HG03575 (cell line): ENCODE measurements around the gene IL17RE.
"Not testable (repeated sequence)": the region's sequence is repeated elsewhere in the genome, so short reads cannot be mapped to it uniquely, and the experiment has no call there.

Source experiments
- ATAC-seq: cut with Tn5 transposase; IDR thresholded peaks from one replicate; pipeline ENCODE4 v1.9.1; 2021; ENCODE audit not compliant: unreplicated experiment, insufficient number of reproducible peaks, low FRiP score; ENCODE audit errors: extremely low read depth

Gene IL17RE

DNA sequence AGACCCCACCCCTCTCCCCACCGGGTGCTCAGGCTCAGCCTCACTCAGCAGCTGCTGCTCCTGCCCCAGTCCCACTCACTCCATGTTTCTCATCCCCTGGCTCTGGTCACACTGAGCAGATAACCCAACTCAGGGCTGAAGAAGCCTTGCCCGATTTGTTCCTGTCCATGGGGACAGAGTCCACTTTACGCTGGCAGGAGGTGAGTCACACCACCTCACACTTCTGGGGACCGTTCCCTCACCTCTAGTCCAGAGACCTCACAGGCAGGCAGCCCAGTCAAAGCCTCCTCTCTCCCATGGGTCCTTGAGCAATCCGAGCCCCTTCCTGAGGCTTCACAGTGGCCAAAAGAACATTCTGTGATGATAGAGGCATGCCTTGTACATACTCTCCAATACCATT, 23.9 kb upstream of the IL17RE start:
- no peak for ATAC-seq

DNA sequence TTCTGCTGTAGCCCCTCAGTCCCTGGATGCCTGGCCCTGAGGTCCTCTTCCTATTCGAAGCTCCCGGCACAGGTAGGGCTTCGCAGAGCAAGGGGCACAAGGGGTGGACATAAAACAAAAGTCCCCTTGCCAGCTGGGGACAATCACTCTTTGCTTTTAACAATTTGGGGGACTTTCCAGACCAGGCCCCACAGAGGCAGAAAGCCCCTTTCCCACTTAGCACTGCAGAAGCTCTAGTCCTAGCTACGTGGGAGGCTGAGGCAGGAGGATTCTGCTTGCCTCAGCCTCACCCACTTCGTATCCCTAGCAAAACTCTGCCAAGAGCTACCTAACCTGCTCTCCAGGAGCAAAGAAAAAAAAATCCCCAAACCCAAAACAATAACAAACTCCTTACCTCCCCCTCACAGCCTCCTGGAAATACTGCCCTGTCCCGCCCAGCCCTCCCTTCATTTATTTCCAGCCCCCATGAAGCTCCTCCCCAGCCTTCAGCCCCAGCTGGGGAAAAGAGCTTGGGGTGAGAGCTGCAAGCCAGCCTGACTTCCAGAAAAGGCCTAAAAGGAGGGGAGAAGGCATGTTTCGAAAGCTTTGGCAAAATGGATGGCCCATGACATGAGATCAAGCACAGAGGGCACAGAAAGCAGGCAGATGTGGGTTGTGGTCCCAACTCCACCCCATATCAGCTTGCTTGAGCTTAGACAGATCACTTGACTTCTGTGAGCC, 22.7 kb upstream of the IL17RE start, which contains the start of gene CIDEC:
Gene CIDEC, minus strand, starts transcription at position 424 of the 720 bp plus-strand sequence. CDS start 1,767 bp downstream, outside the sequence.
- no peak for ATAC-seq

DNA sequence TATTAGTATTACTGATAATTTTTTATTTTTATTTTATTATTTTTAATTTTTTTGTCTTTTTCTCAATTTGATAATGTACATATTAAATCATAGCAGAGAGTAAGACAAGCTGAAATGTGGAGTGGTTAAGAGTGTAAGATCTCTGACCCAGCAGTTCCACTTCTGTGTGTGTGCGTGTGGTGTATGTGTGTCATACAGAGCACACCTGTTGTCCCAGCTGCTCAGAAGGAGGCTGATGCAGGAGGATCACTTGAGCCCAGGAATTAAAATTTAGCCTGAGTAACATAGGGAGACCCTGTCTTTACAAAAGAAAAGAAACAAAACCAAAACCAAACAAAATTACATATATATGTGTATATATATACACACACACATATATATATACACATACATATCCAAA, 21.2 kb upstream of the IL17RE start:
- ATAC-seq = no peak

GRCh38 chr3:9883706-9884554, 18.7 kb upstream of the IL17RE start:
- no peak for ATAC-seq

GRCh38 chr3:9884555-9885165, 18.0 kb upstream of the IL17RE start:
- no peak for ATAC-seq

DNA sequence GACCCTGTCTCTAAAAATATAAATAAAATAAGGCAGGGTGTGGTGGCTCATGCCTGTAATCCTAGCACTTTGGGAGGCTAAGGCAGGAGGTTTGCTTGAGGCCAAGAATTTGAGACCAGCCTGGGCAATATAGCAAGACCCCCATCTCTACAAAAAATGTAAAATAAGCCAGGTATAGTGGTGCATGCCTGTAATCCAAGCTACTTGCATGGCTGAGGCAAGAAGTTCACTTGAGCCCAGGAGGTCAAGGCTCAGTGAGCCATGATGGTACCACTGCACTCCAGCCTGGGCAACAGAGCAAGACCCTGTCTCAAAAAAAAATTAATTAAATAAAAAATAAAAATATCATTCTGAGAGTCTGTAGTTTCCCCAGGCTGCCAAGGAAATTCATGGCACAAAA, 16.3 kb upstream of the IL17RE start:
- ATAC-seq = no peak

DNA sequence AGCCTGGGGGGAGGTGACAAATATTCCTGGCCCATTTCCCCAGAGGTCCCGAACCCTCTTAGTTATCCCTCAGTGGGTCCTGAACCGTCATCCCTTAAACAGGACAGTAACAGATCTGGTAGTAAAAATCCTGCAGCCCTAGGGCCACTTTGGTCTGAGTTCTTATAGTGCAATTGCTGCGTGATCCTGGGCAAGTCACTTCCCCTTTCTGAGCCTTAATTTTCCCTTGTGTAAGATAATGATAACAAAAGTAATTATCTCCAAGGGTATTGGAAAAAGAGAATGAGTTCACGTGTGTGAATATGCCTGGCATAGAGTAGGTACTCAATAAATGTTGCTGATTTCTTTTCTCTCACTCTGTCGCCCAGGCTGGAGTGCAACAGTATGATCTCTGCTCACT, 15.2 kb upstream of the IL17RE start:
- no peak for ATAC-seq

GRCh38 chr3:9888540-9888939, 14.1 kb upstream of the IL17RE start:
- ATAC-seq = no peak

- no peak for ATAC-seq
These were observed 13.2 kb upstream of the IL17RE start for GRCh38 chr3:9889405-9889804.

DNA sequence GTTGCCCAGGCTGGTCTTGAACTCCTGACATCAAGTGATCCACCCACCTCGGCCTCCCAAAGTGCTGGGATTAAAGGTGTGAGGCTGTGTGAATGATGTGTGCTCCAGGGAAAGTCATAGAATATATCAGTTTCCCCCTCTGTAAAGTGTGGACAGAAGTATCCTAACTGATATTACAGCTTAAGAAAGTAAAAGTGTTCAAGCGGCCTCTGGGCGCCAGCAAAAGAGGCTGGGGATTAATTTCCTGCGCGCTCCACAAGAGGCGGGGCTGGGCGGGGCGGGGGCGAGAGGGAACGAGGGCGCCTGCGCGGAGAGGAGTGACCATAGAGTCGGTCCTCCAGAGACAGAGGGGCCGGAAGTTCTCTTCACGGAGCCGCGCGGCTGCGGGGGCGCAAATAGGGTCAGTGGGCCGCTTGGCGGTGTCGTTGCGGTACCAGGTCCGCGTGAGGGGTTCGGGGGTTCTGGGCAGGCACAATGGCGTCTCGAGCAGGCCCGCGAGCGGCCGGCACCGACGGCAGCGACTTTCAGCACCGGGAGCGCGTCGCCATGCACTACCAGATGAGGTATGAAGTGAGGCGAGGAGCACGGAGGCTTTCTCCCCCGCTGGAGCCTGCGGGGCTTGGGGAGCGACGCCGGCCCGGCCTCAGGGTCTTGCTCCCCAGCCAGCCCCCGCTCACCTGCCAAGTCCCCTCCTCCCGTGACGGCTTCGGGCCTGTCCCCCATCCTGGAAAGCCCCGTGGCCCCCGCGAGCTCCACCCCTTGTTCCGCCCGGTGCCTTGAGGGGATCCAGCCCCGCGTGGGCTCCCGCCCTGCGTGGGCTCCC, 12.2 kb upstream of the IL17RE start, which contains the start of gene JAGN1:
Gene JAGN1, plus strand, starts transcription at position 362 of the 823 bp plus-strand sequence. Its CDS starts 113 bp downstream, at position 475.
- ATAC-seq = no peak

GRCh38 chr3:9891072-9891622, 11.5 kb upstream of the IL17RE start:
- ATAC-seq = no peak

- ATAC-seq = no peak
These were observed 8.9 kb upstream of the IL17RE start for GRCh38 chr3:9893739-9894138.

DNA sequence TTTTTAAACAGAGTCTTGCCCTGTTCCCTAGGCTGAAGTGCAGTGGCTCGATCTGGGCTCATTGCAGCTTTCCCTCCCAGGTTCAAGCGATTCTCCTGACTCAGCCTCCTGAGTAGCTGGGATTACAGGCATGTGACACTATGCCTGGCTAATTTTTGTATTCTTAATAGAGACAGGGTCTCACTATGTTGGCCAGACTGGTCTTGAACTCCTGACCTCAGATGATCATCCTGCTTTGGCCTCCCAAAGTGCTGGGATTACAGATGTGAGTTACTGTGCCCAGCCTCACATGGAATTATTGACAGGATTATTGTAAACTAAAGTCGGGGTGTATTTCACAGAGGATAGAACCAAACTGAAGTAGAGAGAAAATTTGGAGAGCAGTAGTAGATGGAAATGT, 6.9 kb upstream of the IL17RE start:
- ATAC-seq = not testable (repeated sequence)

DNA sequence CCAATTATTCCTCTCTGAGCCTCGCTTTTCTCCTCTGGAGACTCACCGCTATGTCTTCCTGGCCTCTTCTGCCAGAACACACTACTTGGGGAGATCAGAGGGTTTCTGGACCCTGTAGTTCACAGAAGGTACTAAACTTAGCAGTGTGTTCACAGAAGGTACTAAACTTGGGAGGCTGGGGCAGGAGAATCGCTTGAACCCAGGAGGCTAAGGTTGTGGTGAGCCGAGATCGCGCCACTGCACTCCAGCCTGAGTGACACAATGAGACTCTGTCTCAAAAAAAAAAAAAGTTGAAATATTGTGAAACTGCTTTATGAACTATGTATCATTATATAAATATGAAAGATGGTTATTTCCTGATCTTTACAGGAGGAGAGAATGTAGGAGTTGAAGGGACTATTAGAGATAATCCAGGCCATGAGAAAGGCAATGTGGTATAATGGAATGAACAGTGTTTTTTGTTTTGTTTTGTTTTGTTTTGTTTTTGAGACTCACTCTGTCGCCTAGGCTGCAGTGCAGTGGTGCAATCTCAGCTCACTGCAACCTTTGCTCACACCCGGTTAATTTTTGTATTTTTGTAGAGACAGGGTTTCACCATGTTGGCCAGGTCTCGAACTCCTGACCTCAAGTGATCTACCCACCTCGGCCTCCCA, 5.8 kb upstream of the IL17RE start:
- not testable (repeated sequence) for ATAC-seq

GRCh38 chr3:9897408-9898372, 5.0 kb upstream of the IL17RE start:
- ATAC-seq = no peak

DNA sequence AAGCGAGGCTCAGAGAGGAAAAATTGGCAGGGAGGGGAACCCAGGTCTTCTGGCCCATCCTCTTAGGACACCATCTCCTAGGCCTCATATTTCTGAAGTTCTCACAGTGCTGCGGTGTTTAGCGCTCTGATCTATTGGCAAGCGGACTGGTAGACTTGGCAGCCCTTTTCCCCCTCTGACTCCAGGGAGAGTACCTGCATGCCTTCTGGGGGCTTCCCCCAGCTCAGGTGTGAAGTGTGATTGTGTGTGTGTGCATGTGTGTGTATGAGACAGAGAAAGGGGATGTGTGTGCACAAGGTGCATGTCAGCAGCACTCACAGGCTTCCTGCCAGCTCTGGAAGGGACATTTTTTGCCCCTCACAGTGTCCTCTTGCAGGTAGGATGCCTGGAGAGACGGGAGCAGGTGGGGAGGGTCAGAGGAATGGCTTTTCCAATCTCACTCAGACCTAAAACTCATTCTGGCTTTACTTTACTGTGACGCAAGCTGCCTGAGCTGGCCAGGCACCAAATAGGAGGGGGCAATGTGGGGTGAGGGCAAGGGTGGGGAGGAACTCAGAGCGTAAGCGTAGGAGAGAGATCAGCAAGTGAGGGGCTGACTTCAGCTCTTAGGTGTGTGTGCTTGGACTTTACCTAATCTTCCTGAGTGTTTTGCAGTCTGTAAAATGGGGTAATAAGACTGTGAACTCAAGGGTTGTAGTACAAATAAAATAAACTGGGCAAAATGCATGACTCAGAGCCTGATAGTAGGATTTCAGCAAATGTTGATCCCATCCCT, 4.0 kb upstream of the IL17RE start:
- no peak for ATAC-seq
